HG03457 (cell line): ENCODE results near the gene PSMB8.
A peak's percentile ranks its signal among the peaks of the same experiment; 100 is the strongest.

Source experiments
- ATAC-seq: cut with Tn5 transposase; IDR thresholded peaks from one replicate; pipeline ENCODE4 v1.9.1; 2021; ENCODE audit warnings: moderate number of reproducible peaks; ENCODE audit not compliant: unreplicated experiment

Gene PSMB8

GRCh38 chr6:32857156-32857891 is 13.5 kb upstream of the PSMB8 start:
- ATAC-seq: no peak

GRCh38 chr6:32855467-32856174 is 11.8 kb upstream of the PSMB8 start:
- ATAC-seq: no peak

GRCh38 chr6:32854376-32855178 is 10.7 kb upstream of the PSMB8 start:
- no peak for ATAC-seq

DNA sequence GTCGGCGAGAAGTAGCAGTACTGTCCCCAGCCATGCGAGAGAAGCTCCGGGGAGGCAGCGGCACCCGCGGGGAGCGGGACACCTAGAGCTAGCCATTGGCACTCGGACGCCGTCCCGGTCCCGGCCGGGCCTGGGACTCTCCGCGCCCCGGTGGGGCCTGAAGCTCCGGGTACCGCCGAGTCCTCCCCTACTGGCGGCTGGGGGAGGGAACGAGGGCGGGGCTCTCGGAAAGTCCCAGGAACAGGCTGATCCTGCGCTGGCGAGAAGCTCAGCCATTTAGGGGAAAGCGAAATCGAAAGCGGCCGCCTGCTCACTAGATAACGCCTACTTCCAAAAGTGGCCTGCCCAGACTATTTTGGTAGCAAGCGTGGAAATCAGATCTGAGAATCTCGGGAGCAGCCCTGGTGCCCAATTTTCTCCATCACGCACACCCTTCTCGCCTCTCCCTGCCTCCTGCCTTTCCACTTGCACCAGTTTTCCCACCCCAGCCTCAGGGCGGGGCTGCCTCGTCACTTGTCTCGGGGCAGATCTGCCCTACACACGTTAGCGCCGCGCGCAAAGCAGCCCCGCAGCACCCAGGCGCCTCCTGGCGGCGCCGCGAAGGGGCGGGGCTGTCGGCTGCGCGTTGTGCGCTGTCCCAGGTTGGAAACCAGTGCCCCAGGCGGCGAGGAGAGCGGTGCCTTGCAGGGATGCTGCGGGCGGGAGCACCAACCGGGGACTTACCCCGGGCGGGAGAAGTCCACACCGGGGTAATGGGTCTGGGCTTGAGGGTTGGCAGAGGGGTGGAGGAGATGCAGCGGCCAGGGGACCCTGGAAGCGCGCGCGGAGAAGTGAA is 9.9 kb upstream of the PSMB8 start, which contains the start of the genes PSMB9 and TAP1:
Gene PSMB9, plus strand, starts transcription at position 652 of the 835 bp plus-strand sequence. Its CDS starts 38 bp downstream, at position 690.
Gene TAP1, minus strand, starts transcription at position 164 of the 835 bp plus-strand sequence. Its CDS starts 68 bp downstream, at position 96.
- peak; percentile 55 for ATAC-seq

DNA sequence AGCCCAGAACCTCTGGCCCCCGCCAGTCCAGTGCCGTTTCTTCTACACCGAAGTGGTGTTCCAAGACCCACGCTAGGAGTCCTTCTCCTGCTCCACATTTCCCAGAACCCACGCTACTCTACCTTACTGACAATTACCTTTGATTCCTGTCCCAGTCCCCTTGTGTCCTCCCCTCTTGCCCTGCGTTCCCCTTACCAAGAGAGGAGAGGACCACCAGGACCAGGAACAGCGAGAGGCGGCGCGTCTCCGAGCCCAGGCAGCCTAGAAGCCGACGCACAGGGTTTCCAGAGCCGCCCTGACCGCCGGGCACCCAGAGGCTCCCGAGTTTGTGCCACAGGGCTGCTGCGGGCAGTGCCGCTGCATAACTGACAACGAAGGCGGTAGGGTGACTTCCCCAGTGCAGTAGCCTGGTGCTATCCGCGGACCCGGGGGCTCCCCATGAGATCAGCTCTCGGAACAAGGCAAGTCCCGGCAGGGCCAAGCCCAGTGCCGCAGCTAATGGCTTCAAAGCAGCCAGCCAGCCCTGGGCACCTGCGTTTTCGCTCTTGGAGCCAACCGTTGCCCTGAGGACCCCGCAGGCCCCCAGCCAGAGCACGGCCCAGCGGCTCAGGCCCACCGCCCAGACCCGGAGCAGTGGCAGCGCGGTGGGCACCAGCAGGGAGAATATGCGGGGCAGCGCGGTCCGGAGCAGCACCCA is 9.1 kb upstream of the PSMB8 start:
- ATAC-seq: peak; percentile 8

DNA sequence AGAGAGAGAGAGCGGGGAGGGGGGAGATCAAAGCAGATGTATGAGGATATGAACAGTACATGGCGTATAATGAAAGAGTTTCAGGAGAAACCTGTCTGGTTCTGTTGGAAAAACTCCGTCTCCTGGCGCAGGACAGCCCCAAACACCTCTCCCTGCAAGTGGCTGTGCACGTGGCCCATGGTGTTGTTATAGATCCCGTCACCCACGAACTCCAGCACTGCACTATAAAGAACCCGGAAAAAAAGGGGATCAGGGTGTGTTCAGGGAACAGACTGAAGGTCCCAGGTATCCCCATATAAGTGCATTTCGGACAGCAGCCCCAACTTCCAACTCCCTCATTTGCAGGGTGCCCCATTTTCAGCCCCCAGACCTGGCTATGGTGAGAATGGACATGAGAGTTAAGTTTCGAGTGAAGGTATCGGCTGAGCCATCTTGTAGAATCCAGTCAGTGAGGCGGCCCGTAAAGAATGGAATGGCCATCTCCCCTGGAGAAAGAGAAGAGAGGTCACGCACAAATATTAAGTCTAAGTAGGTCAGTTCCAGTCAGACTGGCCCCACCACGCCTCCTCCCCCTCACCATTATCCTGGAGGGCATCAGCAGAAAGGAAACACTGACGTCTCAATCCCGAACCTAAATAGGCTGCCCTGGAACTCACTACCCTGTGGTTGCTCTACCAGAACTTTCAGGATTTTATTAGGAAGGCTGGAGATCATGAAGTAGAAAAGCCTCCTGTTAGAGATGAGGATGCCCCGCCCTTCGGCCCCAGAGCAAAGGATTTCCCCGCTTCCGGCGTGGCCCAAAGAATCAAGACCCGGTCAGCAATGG is 8.4 kb upstream of the PSMB8 start:
- ATAC-seq: no peak

- no peak for ATAC-seq
Measured at GRCh38 chr6:32851025-32851424, 7.2 kb upstream of the PSMB8 start.

GRCh38 chr6:32849126-32849525 is 5.3 kb upstream of the PSMB8 start:
- ATAC-seq: no peak

DNA sequence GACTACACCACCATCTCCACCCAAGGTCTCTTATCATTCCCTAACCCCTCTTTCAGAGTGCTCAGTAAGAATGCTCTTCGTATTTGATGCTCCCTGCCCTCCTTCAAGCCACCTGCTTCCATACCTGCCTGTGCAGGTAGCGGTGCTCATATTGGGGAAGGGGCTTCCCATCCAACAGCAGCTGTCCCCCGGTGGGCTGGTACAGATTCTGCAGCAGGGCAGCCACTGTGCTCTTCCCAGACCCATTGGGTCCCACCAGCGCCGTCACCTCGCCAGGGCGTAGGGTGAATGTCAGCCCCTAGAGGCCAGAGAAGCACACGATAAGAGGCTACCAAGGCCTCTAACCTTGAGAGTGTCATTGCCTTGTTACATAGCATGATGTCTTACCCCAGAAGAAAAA is 3.9 kb upstream of the PSMB8 start:
- no peak for ATAC-seq

DNA sequence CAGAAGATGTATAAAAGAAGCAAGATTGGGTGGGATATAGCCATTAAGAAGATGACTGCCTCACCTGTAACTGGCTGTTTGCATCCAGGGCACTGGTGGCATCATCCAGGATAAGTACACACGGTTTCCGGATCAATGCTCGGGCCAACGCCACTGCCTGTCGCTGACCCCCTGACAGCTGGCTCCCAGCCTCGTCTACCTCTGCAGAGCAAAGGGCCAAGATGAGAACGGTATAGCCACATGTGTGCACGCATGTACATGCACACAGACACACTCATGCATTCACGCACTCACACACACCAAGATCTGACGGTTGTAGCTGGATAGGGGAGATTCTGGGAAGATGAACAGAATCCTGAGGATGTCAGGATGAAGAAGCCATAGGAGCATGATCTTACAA is 3.2 kb upstream of the PSMB8 start:
- no peak for ATAC-seq

- ATAC-seq: no peak
Measured at GRCh38 chr6:32845384-32845884, 1.6 kb upstream of the PSMB8 start.

- ATAC-seq: no peak
Measured at GRCh38 chr6:32844839-32845383, 1.1 kb upstream of the PSMB8 start.

DNA sequence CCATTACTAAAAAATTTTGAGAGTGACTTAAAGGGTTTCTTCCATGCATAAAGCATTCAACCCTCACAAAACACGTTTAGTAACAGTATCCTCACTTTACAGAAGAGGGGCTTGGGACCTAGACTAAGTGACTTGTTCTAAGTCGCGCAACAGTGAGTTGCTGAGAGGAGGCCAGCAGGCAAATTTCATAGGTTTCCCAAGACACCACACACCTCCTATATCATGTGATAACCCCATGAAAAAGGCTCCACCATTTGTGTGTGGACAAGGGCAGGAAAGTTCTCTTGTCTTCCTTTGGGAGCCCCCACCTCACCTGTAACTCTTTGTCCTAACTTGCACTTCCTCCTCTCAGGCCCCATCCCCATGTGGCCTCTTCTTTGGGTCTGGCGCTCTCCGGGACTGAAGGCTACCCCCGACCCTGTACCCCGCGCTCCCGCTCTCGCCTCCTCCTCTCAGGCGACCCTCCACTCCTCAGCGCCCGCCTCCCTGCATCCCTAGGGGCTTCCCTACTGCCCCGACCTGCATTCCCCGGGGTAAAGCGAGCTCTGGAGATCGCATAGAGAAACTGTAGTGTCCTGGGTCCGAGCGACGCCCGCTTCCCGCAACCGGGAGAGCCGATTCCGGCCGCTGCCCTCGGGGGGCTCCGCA is 392 bp downstream of the PSMB8 start:
- no peak for ATAC-seq

- no peak for ATAC-seq
Measured at GRCh38 chr6:32842690-32843089, 1.2 kb downstream of the PSMB8 start.

DNA sequence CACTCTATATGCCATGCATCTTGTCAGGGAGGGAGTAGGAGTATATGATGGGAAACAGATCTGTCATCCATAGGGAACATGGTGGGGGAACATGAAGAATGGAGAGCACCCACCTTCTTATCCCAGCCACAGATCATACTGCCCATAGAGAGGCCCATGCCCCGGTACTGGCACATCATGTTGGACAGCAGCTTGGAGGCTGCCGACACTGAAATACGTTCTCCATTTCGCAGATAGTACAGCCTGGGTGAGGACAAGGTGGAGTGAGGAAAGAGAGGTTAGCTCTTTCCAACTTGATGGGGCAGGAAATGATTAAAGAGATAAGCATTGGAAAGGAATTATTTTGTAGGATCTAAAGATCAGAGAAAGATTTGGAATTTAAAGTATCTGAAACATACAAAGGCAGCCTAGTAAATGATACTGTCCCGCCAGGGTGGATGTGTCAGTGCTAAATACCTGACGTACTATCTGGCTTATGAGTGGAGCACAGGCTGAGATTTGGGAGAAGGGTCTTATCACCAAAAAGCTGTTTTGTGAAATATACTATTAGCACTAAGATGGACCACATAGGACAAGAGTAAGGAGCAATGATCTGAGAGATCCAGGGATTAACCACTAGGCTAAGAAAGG is 1.7 kb downstream of the PSMB8 start:
- ATAC-seq: no peak

DNA sequence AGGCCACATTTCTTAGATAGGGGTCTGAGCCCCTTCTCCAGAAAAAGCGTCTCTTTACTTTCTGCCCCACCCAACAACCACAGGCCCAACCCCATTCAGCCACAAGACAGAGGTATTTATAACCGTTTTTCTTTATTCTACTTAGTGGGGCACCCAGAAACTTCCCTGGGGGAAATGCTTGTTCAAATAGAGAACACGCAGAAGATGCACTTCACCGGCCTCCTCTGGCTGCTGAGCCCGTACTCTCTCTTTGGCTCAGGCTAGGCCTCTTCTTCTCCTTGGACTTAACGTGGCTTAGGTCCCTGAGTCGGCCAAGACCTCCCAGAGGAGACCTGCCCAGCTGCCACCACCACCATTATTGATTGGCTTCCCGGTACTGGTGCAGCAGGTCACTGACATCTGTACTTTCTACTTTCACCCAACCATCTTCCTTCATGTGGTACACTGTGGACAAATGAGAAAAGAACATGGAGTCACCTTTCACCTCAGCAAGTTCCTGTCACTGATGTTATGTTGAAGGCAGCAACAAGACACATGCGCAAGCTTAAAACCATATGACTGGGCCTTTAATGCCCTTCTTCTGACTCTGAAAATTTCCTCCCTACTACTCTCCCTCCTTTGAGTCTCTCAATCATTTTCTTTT is 3.1 kb downstream of the PSMB8 start:
- no peak for ATAC-seq

GRCh38 chr6:32839356-32839755 is 4.5 kb downstream of the PSMB8 start:
- no peak for ATAC-seq
